Pancreas (tissue), 10 donors: ENCODE measurements around the gene HMGXB4. TPM values are rescaled to one million over a fixed set of nuclear protein-coding genes. Genes with fewer than 3 reads are reported as not detected.

Source experiments
- ATAC-seq, 4 donors: fragments of 200-7000 bp; cut with Tn5 transposase; one replicate each; pipeline versions ENCODE4 v1.8.0 to v1.9.1; 2020; ENCODE audit warnings: mild to moderate bottlenecking in 4 of 4, moderate library complexity in 4 of 4
- DNase-seq, 6 donors: peaks; one replicate each; pipeline ENCODE4 v3.0.0-alpha.2; 2020
- FAIRE-seq: peaks from 2 replicates; lab custom pipeline; 2012; peaks lifted over from hg19 to GRCh38; lab: Jason Lieb, UNC
- H3K27ac ChIP-seq, 4 donors: fragments of 200-600 bp; sonication (generic); 1 replicate in 3 of 4; 2 replicates in 1 of 4; pipeline versions ENCODE4 v1.5.0 to v1.8.0; 2020
- H3K27me3 ChIP-seq, 4 donors: fragments of 200-600 bp; one replicate each; pipeline ENCODE4 v1.8.0; 2021
- H3K36me3 ChIP-seq, 3 donors: fragments of 200-600 bp; sonication (generic) in 1 of 3; one replicate each; pipeline versions ENCODE4 v1.5.0 to v1.8.0; 2020 to 2021
- H3K4me1 ChIP-seq, 3 donors: fragments of 200-600 bp; one replicate each; pipeline ENCODE4 v1.8.0; 2021
- H3K4me3 ChIP-seq, 4 donors: fragments of 200-600 bp; sonication (generic) in 2 of 4; one replicate each; pipeline versions ENCODE4 v1.5.0 to v1.8.0; 2020 to 2021
- H3K9me3 ChIP-seq, 4 donors: fragments of 200-600 bp; one replicate each; pipeline ENCODE4 v1.8.0; 2021
- WGBS, 2 donors: extraction: QIAGEN DNeasy Blood & Tissue Kit; methylation state at CpG; one replicate each; pipeline ENCODE4 v1.1.7; 2013; 5-methylcytosine and 5-hydroxymethylcytosine counted together
- intact Hi-C, 3 donors: fragments of 100-400 bp; cut with DNase I; formaldehyde crosslinking; loops; one replicate each; pipeline versions ENCODE4 v1.11.1 to v1.14.2; 2022
- polyA plus RNA-seq, 2 donors: library from polyadenylated mRNA; stranded (reverse); fragments of 200-250 nt; gene quantifications; one replicate each; pipeline ENCODE4 v1.2.3, GENCODE V29; 2013
- total RNA-seq, 6 donors: library from RNA; stranded (reverse); fragmentation: NEBNext Ultra II Directional in 4 of 6; extraction: Animal tissue kit (Norgen Biotek cat#: 25700) in 4 of 6; gene quantifications; one replicate each; pipeline versions ENCODE4 v1.2.1 to v1.2.4, GENCODE V29; 2021 to 2023
- TF ChIP-seq, protein P1 (sequence below), 4 donors: fragments of 200-600 bp; sonication (generic) in 3 of 4; IDR thresholded peaks; one replicate each; pipeline versions ENCODE4 v1.5.0 to v1.8.0; 2021; ENCODE audit warnings: antibody characterized with exemption in 4 of 4
- donor health status: healthy with polysubstance abuse.
- donor health status: DM: no; HTN: no; CAD: no; lungs with moderate emphysema.
- donor health status: DM: no; HTN: no; CAD: no.
- donor health status: control.
- donor health status: control.
- donor health status: Bipolar disorder and iron deficiency.
- donor health status: DM: yes; HTN: yes; CAD: no.
- donor health status: DM: no; HTN: no; CAD: no.
- donor health status: DM: no; HTN: no; CAD: no.
- donor health status: DM: yes; HTN: yes; CAD: no.

The HMGXB4 gene
- total and polyA plus RNA-seq, 8 donors: 4.8 to 10.1 (median 6.0) TPM

DNA sequence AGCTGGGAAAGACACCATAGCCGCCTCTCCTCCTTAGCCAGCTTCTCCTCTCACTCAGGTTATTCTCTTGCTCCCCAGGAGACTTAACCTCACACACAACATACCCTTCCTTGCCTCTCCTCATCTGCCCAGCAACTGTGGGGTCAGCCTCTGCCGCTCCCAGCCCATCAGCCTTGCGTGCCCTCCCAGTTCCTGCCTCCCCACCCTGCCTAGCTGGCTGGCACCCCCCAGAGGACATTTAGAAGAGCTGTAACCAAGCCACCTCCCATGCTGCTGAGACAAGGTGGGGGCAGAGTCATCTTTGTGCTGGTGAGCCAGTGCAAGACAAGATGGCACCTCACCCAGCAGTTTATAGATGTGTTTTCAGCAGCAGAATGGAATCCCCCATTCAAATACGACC is 80.6 kb downstream of the HMGXB4 start:
- no peak overlapping the region for H3K4me3 ChIP-seq
- TF ChIP-seq, protein P1, sequence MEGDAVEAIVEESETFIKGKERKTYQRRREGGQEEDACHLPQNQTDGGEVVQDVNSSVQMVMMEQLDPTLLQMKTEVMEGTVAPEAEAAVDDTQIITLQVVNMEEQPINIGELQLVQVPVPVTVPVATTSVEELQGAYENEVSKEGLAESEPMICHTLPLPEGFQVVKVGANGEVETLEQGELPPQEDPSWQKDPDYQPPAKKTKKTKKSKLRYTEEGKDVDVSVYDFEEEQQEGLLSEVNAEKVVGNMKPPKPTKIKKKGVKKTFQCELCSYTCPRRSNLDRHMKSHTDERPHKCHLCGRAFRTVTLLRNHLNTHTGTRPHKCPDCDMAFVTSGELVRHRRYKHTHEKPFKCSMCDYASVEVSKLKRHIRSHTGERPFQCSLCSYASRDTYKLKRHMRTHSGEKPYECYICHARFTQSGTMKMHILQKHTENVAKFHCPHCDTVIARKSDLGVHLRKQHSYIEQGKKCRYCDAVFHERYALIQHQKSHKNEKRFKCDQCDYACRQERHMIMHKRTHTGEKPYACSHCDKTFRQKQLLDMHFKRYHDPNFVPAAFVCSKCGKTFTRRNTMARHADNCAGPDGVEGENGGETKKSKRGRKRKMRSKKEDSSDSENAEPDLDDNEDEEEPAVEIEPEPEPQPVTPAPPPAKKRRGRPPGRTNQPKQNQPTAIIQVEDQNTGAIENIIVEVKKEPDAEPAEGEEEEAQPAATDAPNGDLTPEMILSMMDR (IDR thresholded peaks at IDR 0.05): no peak
- peaks cover 0 to 42% (median 0%) of the 10 kb centered on the region in 3 donors for H3K36me3 ChIP-seq
- peaks cover 0 to 12% (median 0%) of the 10 kb centered on the region in 3 donors for H3K4me1 ChIP-seq
- ATAC-seq: no peak
- WGBS, 2 donors: 92 to 94% methylated on average over 4 of the region's 4 CpGs
- no peak for DNase-seq
- no peaks in the 10 kb centered on the region for H3K27me3 ChIP-seq
- FAIRE-seq: no peak
- intact Hi-C loops: no loop called here
- no peaks in the 10 kb centered on the region for H3K9me3 ChIP-seq
- H3K27ac ChIP-seq: no peak overlapping the region

DNA sequence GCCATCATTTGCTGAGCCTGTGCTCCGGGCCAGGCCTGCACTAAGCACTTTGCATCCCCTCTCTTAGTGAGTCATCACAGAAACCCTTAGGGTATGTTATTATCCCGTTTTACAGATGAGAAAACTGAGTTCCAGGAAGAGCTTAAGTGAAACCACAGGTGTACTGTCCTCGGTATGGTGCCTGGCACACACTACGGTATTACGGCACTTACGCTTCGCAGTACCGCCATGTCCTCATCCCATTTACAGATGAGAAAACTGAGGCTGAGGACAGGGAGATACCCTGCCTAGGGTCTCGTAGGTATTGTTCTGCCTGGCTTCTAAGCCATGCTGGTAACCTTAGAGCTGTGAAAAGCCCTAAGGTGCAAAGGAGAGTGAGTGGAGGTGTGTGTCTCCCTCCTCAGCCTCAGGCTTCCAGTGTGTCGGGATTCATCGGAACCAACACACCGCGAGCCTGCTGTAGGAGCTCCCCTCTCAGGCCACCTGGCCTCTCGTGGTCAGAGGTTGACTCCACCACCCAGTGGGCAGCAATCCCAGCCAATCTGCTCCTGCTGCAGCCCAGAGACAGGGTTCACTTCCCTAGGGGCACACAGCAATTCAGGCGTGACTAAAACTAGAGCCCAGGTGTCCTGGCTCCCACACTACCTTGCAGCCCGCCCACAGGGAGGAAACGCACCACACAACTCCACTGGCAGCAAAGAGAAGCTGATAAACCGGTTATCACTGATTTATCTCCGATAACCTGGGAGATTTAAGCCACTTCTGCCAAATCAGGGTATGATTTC is 84.0 kb downstream of the HMGXB4 start:
- no peak for ATAC-seq
- TF ChIP-seq, protein P1 (IDR thresholded peaks at IDR 0.05): no peak
- WGBS, 2 donors: 88 to 91% methylated on average over 19 of the region's 19 CpGs
- Histone ChIP-seq H3K4me3 (no peak overlapping the region), H3K9me3 (no peaks in the 10 kb centered on the region), H3K27me3 (no peaks in the 10 kb centered on the region), H3K4me1 (peaks cover 0 to 4% (median 0%) of the 10 kb centered on the region in 3 donors), H3K27ac (no peak overlapping the region), H3K36me3 (peaks cover 0 to 26% (median 0%) of the 10 kb centered on the region in 3 donors)
- no peak for DNase-seq
- intact Hi-C loops: no loop called here
- FAIRE-seq: no peak

DNA sequence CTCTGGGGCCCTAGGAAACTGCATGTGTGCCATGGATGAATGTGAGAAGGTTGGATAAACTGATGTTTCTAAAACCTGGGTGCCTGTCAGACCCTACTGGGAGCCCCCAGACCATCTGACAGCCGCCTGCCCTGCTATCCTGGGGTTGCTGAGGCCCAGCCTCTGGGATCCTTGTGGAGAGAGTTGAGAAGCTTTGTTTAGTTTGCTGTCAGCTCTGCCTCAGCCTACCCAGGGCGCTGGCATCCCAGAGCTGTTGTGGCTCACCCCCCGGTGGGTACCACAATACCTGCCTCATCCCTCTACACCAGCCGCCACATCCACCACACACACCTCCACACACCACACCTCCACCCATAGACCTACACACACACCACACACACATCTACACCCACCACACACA is 85.1 kb downstream of the HMGXB4 start:
- ATAC-seq: no peak
- H3K36me3 ChIP-seq: peaks cover 0 to 25% (median 0%) of the 10 kb centered on the region in 3 donors

DNA sequence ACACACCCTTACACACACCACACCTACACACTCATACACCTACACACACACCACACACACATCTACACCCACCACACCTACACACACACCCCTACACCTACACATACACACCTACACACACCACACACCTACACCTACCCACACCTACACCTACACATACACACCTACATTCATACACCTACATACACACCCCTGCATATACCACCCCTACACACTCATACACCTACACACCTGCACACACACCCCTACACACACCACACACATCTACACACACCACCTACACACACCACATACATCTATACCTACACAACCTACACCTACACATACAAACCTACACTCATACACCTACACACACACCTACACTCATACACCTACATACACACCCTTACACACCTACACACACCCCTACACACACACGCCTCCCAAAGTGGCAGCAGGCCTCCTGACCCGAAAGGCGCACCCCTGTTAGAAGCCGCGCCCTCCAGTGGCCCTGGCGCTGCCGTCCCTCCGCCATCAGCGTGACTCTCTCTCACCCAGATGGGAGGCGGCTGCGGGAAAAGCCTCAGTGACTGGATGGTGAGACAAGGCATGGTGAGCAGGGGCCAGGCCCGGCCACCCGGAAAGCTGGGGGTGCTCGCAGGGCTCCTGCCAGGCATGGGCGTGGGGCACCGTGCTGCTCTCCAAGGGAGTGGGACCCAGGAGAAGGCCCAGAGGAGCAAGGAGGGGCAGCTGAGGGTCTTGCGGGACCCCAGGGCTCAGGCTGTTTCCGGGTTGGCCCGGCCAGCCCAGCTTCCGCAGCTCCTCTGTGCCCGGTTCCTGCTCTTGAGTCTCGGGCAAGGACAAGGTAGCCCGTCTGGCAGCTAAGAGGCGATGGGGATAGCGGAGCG is 86.6 kb downstream of the HMGXB4 start:
- peaks cover 0 to 21% (median 0%) of the 10 kb centered on the region in 3 donors for H3K36me3 ChIP-seq
- H3K9me3 ChIP-seq: no peaks in the 10 kb centered on the region
- no peak overlapping the region for H3K27ac ChIP-seq
- no peaks in the 10 kb centered on the region for H3K27me3 ChIP-seq
- FAIRE-seq (no peak), DNase-seq (no peak), ATAC-seq (no peak)
- intact Hi-C loops: no loop called here
- 95 to 96% methylated on average over 24 to 26 of the region's 26 CpGs for WGBS, 2 donors
- H3K4me3 ChIP-seq: no peak overlapping the region
- H3K4me1 ChIP-seq: no peaks in the 10 kb centered on the region
- TF ChIP-seq, protein P1 (IDR thresholded peaks at IDR 0.05): no peak

More for the DNA sequence above, 85.1 kb downstream of the HMGXB4 start:
- TF ChIP-seq, protein P1 (IDR thresholded peaks at IDR 0.05): no peak
- Histone ChIP-seq H3K27me3 (no peaks in the 10 kb centered on the region), H3K4me1 (no peaks in the 10 kb centered on the region), H3K27ac (no peak overlapping the region), H3K4me3 (no peak overlapping the region), H3K9me3 (no peaks in the 10 kb centered on the region)
- intact Hi-C loops: no loop called here
- WGBS, 2 donors: 90 to 91% methylated on average over 4 of the region's 4 CpGs
- no peak for DNase-seq
- no peak for FAIRE-seq
